Measurements from ENCODE around the gene RBM11.

Gene RBM11

DNA sequence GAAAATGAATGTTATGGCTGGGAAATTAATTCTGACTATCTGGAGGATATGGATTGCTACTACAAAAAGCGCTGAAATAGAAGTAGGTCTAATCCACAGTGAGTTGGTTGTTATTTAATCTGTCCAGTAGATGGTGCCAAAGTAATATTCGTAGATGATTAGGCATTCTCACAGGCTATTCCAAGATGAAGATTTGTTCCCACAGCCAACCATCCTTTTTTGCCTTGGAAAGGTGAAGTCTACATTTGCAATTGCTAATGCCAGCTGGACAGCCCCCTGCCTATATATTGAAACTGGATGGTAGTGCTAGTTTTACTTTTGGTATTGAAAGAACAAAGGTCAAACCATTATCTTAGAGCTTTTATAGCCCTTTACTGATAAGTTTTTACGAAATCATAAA is 43.8 kb downstream of the RBM11 start:
- Histone ChIP-seq H3K27me3 (ENCODE audit: insufficient read depth, low read length, poor library complexity) (no peaks in the 10 kb centered on the region), H3K4me3 (ENCODE audit: low read depth in 1 of 2, low read length in 2 of 2) (no peak overlapping the region), H4K20me1 (ENCODE audit: insufficient read depth, low read length) (no peaks in the 10 kb centered on the region), H3K79me2 (ENCODE audit: insufficient read depth, low read length) (no peaks in the 10 kb centered on the region), H3K4me1 (ENCODE audit: insufficient read depth, low read length) (no peaks in the 10 kb centered on the region), H3K9me3 (ENCODE audit: insufficient read depth, low read length, severe bottlenecking) (no peaks in the 10 kb centered on the region), H3K4me2 (ENCODE audit: insufficient read depth, low read length) (no peak overlapping the region), H3K36me3 (ENCODE audit: insufficient read depth, low read length) (no peaks in the 10 kb centered on the region), H3K9ac (ENCODE audit: low read depth, low read length) (no peak overlapping the region), H3K27ac (ENCODE audit: low read length) (no peak overlapping the region), H2AFZ (ENCODE audit: low read depth, low read length) (no peak overlapping the region)
- DNase-seq (no peak), ATAC-seq (ENCODE audit: insufficient read depth, low read depth) (peak; percentile 85)
- TF ChIP-seq, protein P1, sequence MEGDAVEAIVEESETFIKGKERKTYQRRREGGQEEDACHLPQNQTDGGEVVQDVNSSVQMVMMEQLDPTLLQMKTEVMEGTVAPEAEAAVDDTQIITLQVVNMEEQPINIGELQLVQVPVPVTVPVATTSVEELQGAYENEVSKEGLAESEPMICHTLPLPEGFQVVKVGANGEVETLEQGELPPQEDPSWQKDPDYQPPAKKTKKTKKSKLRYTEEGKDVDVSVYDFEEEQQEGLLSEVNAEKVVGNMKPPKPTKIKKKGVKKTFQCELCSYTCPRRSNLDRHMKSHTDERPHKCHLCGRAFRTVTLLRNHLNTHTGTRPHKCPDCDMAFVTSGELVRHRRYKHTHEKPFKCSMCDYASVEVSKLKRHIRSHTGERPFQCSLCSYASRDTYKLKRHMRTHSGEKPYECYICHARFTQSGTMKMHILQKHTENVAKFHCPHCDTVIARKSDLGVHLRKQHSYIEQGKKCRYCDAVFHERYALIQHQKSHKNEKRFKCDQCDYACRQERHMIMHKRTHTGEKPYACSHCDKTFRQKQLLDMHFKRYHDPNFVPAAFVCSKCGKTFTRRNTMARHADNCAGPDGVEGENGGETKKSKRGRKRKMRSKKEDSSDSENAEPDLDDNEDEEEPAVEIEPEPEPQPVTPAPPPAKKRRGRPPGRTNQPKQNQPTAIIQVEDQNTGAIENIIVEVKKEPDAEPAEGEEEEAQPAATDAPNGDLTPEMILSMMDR (IDR thresholded peaks at IDR 0.05; ENCODE audit: borderline replicate concordance, extremely low read depth, low read length, poor library complexity, severe bottlenecking): peak; percentile 78
- no peak for TF ChIP-seq EZH2 (IDR thresholded peaks at IDR 0.05; ENCODE audit: borderline replicate concordance, low read depth, low read length, severe bottlenecking)

DNA sequence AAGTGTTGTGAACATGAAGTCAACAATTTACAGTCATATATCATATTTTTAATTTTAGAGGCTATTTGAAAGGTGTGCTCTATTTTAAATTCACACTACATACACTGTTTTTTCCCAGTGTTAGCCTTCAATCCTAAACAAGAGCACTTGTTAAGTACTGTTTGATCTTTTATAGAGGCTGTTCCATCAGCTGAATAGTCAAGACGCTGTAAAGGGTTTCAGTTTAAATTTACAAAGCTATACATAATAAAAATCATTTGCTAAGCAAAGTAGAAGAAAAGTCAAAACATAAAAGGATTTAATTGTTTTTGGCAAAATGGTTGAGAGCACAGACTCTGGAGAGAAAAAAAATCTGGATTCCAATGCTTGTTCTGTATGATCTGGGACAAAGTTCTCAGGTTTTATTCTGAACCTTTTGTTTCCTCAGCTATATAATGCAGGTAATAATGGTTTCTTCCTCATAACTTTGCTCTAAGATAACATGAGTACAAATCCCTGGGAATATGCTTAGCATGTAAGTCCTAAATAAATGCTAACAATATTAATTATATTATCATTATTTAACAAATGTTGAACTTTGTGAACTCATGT is 44.3 kb downstream of the RBM11 start:
- Histone ChIP-seq H3K4me3 (ENCODE audit: low read depth in 1 of 2, low read length in 2 of 2) (no peak overlapping the region), H3K27me3 (ENCODE audit: insufficient read depth, low read length, poor library complexity) (no peaks in the 10 kb centered on the region), H3K36me3 (ENCODE audit: insufficient read depth, low read length) (no peaks in the 10 kb centered on the region), H3K4me2 (ENCODE audit: insufficient read depth, low read length) (no peak overlapping the region), H4K20me1 (ENCODE audit: insufficient read depth, low read length) (no peaks in the 10 kb centered on the region), H3K27ac (ENCODE audit: low read length) (no peak overlapping the region), H2AFZ (ENCODE audit: low read depth, low read length) (no peak overlapping the region), H3K4me1 (ENCODE audit: insufficient read depth, low read length) (no peaks in the 10 kb centered on the region), H3K9me3 (ENCODE audit: insufficient read depth, low read length, severe bottlenecking) (no peaks in the 10 kb centered on the region), H3K79me2 (ENCODE audit: insufficient read depth, low read length) (no peaks in the 10 kb centered on the region), H3K9ac (ENCODE audit: low read depth, low read length) (no peak overlapping the region)
- ATAC-seq (ENCODE audit: insufficient read depth, low read depth): no peak
- DNase-seq: no peak
- TF ChIP-seq, protein P1 (IDR thresholded peaks at IDR 0.05; ENCODE audit: borderline replicate concordance, extremely low read depth, low read length, poor library complexity, severe bottlenecking): no peak
- no peak for TF ChIP-seq EZH2 (IDR thresholded peaks at IDR 0.05; ENCODE audit: borderline replicate concordance, low read depth, low read length, severe bottlenecking)

DNA sequence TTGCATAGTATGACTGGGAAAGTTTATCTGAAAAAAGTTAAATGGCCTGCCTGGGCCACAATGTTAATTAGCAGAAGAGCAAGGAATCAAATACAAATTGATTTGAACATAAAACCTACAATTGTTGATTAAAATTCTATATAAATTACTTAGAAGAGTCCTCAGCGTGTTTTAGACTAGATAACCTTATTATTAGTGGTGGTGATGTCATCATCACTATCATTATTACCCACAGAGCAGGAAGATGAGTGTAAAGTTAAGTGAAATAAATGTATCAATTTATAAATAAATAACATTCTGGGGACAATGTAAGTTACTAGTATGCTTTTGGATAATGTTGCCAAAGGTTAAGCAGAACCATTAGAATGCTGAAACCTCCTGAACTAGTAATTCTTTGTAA is 46.1 kb downstream of the RBM11 start:
- H3K4me3 ChIP-seq (ENCODE audit: low read depth in 1 of 2, low read length in 2 of 2): no peak overlapping the region
- no peaks in the 10 kb centered on the region for H3K9me3 ChIP-seq (ENCODE audit: insufficient read depth, low read length, severe bottlenecking)
- H3K36me3 ChIP-seq (ENCODE audit: insufficient read depth, low read length): no peaks in the 10 kb centered on the region
- no peak for TF ChIP-seq EZH2 (IDR thresholded peaks at IDR 0.05; ENCODE audit: borderline replicate concordance, low read depth, low read length, severe bottlenecking)
- TF ChIP-seq, protein P1 (IDR thresholded peaks at IDR 0.05; ENCODE audit: borderline replicate concordance, extremely low read depth, low read length, poor library complexity, severe bottlenecking): no peak
- no peak overlapping the region for H3K9ac ChIP-seq (ENCODE audit: low read depth, low read length)
- H3K4me1 ChIP-seq (ENCODE audit: insufficient read depth, low read length): no peaks in the 10 kb centered on the region
- no peaks in the 10 kb centered on the region for H4K20me1 ChIP-seq (ENCODE audit: insufficient read depth, low read length)
- H3K4me2 ChIP-seq (ENCODE audit: insufficient read depth, low read length): no peak overlapping the region
- no peaks in the 10 kb centered on the region for H3K27me3 ChIP-seq (ENCODE audit: insufficient read depth, low read length, poor library complexity)
- no peak for ATAC-seq (ENCODE audit: insufficient read depth, low read depth)
- no peak overlapping the region for H3K27ac ChIP-seq (ENCODE audit: low read length)
- H2AFZ ChIP-seq (ENCODE audit: low read depth, low read length): no peak overlapping the region
- H3K79me2 ChIP-seq (ENCODE audit: insufficient read depth, low read length): no peaks in the 10 kb centered on the region
- DNase-seq: no peak

All from DND-41 (cell line).